HCT116 (cell line): ENCODE results near the gene SLC35G2. TPM values are rescaled to one million over a fixed set of nuclear protein-coding genes. Genes with fewer than 3 reads are reported as not detected.

Experiments
- ATAC-seq: fragments of 200-7000 bp; cut with Tn5 transposase; 2 replicates; pipeline ENCODE4 v1.9.1; 2020; ENCODE audit warnings: mild to moderate bottlenecking, moderate library complexity
- BruUV-seq: library from RNA; stranded (reverse); fragments of 400-500 nt; replicated peaks from 2 replicates; lab custom pipeline; 2021; lab: Mats Ljungman, UMichigan
- CTCF ChIA-PET: fragments of 300-600 bp; sonication (Branson Sonifier 250); formaldehyde crosslinking; loops from one replicate; lab custom pipeline; 2021; ENCODE audit warnings: antibody characterized with exemption; lab: Charles Lee
- POLR2A ChIA-PET: fragments of 300-600, 350-600 bp; sonication (Branson Sonifier 250); formaldehyde crosslinking; loops from one replicate; lab custom pipeline; 2021; ENCODE audit warnings: antibody characterized with exemption; lab: Charles Lee
- RAD21 ChIA-PET, 2 experiments: fragments of 300-600 bp; sonication (Branson Sonifier 250); formaldehyde crosslinking; loops; one replicate each; lab custom pipeline; 2023; ENCODE audit warnings: low total read pairs in 2 of 2; ENCODE audit not compliant: uncharacterized antibody in 2 of 2, unreplicated experiment in 2 of 2, low non-redundant PET in 1 of 2; lab: Charles Lee
- DNase-seq: peaks from one replicate; pipeline ENCODE4 v3.0.0-alpha.2; 2010; ENCODE audit warnings: low read depth, low spot score
- H2AFZ ChIP-seq: fragments of 200-600 bp; shearing (Covaris generic), sonication (generic); 2 replicates; pipeline ENCODE4 v1.6.1; 2017; ENCODE audit warnings: low read depth, mixed run types, mixed read lengths, antibody characterized with exemption, low read length; ENCODE audit not compliant: poor library complexity, severe bottlenecking
- H3K27ac ChIP-seq: 2 replicates; pipeline ENCODE4 v1.5.1; 2012; ENCODE audit warnings: low read depth, low read length
- H3K27me3 ChIP-seq: fragments of 200-600 bp; sonication (generic); 2 replicates; pipeline ENCODE4 v1.6.1; 2016; ENCODE audit warnings: mixed run types, low read length, mixed read lengths; ENCODE audit not compliant: insufficient read depth
- H3K36me3 ChIP-seq, 2 experiments: fragments of 200-500 bp in 1 of 2; fragments of 200-600 bp in 1 of 2; sonication (Bioruptor generic) in 1 of 2; sonication (generic) in 1 of 2; 2 replicates each; pipeline versions ENCODE4 v1.5.1 to v1.6.1; 2014 to 2016; ENCODE audit warnings: low read length in 2 of 2, inconsistent platforms in 1 of 2, mixed read lengths in 1 of 2, mixed run types in 1 of 2; ENCODE audit not compliant: insufficient read depth in 2 of 2, control insufficient read depth in 1 of 2
- H3K4me1 ChIP-seq, 2 experiments: fragments of 200-600 bp in 1 of 2; sonication (generic) in 1 of 2; 2 replicates each; pipeline versions ENCODE4 v1.5.1 to v1.6.1; 2012 to 2017; ENCODE audit warnings: low read length in 2 of 2, inconsistent platforms in 1 of 2, mild to moderate bottlenecking in 1 of 2, mixed read lengths in 1 of 2, mixed run types in 1 of 2, moderate library complexity in 1 of 2; ENCODE audit not compliant: insufficient read depth in 2 of 2, control insufficient read depth in 1 of 2
- H3K4me2 ChIP-seq: fragments of 200-600 bp; sonication (generic); 2 replicates; pipeline ENCODE4 v1.6.1; 2017; ENCODE audit warnings: mixed run types, low read length, mixed read lengths
- H3K4me3 ChIP-seq, 2 experiments: fragments of 200-600 bp in 1 of 2; sonication (generic) in 1 of 2; replicated peaks in 1 of 2; 2 replicates each; pipeline ENCODE4 v1.5.1; 2011 to 2016; ENCODE audit warnings: low read length in 2 of 2, control low read depth in 1 of 2, low read depth in 1 of 2, mild to moderate bottlenecking in 1 of 2, mixed read lengths in 1 of 2, mixed run types in 1 of 2
- H3K79me2 ChIP-seq: fragments of 200-600 bp; sonication (generic); 2 replicates; pipeline ENCODE4 v1.6.1; 2017; ENCODE audit warnings: mild to moderate bottlenecking, mixed run types, low read length, moderate library complexity, mixed read lengths; ENCODE audit not compliant: insufficient read depth
- H3K9ac ChIP-seq: fragments of 200-600 bp; sonication (generic); 2 replicates; pipeline ENCODE4 v1.6.1; 2016; ENCODE audit warnings: low read length, mixed read lengths
- H3K9me2 ChIP-seq: fragments of 200-600 bp; sonication (generic), shearing (Covaris generic); 2 replicates; pipeline ENCODE4 v1.6.1; 2017; ENCODE audit warnings: mixed run types, mild to moderate bottlenecking, moderate library complexity; ENCODE audit not compliant: insufficient read depth
- H3K9me3 ChIP-seq, 2 experiments: fragments of 200-500 bp in 1 of 2; fragments of 200-600 bp in 1 of 2; sonication (Bioruptor generic) in 1 of 2; sonication (generic) in 1 of 2; 2 replicates each; pipeline ENCODE4 v1.6.1; 2014 to 2017; ENCODE audit warnings: low read length in 2 of 2, mixed read lengths in 2 of 2, inconsistent platforms in 1 of 2, low read depth in 1 of 2, mild to moderate bottlenecking in 1 of 2, mixed run types in 1 of 2, moderate library complexity in 1 of 2; ENCODE audit not compliant: control insufficient read depth in 1 of 2, insufficient read depth in 1 of 2
- H4K20me1 ChIP-seq: fragments of 200-600 bp; sonication (generic), shearing (Covaris generic); 2 replicates; pipeline ENCODE4 v1.6.1; 2017; ENCODE audit warnings: mixed run types, mild to moderate bottlenecking, moderate library complexity; ENCODE audit not compliant: insufficient read depth
- CBX3 ChIP-seq: IDR thresholded peaks from 2 replicates; pipeline ENCODE4 v1.6.1; 2012; ENCODE audit warnings: low read depth
- EGR1 ChIP-seq: IDR thresholded peaks from 2 replicates; pipeline ENCODE4 v1.6.1; 2012; ENCODE audit warnings: low read depth
- EZH2phosphoT487 ChIP-seq: fragments of 200-600 bp; IDR thresholded peaks from 2 replicates; pipeline ENCODE4 v1.6.1; 2018; ENCODE audit warnings: antibody characterized with exemption, borderline replicate concordance
- FOSL1 ChIP-seq: IDR thresholded peaks from 2 replicates; pipeline ENCODE4 v1.6.1; 2012; ENCODE audit warnings: low read depth
- JUND ChIP-seq: IDR thresholded peaks from 2 replicates; pipeline ENCODE4 v1.6.1; 2012
- POLR2A ChIP-seq: IDR thresholded peaks from 2 replicates; pipeline ENCODE4 v1.7.0; 2011; ENCODE audit warnings: borderline replicate concordance; ENCODE audit not compliant: insufficient read depth, insufficient read length; ENCODE audit errors: extremely low read depth
- POLR2AphosphoS5 ChIP-seq: IDR thresholded peaks from 2 replicates; pipeline ENCODE4 v1.6.1; 2011; ENCODE audit warnings: mild to moderate bottlenecking, low read depth, low read length, moderate library complexity
- SIN3A ChIP-seq: IDR thresholded peaks from 2 replicates; pipeline ENCODE4 v1.6.1; 2012; ENCODE audit warnings: low read depth
- SP1 ChIP-seq: IDR thresholded peaks from 2 replicates; pipeline ENCODE4 v1.6.1; 2012; ENCODE audit warnings: low read depth
- SRF ChIP-seq: IDR thresholded peaks from 2 replicates; pipeline ENCODE4 v1.6.1; 2012; ENCODE audit warnings: low read depth
- YY1 ChIP-seq: IDR thresholded peaks from 2 replicates; pipeline ENCODE4 v1.6.1; 2011; ENCODE audit warnings: low read length, low read depth, moderate library complexity, mild to moderate bottlenecking; ENCODE audit not compliant: insufficient replicate concordance; ENCODE audit errors: extremely low read depth
- ZNF274 ChIP-seq: fragments of 200-500 bp; sonication (Bioruptor generic); IDR thresholded peaks from 2 replicates; pipeline ENCODE4 v1.6.1; 2014; ENCODE audit warnings: mild to moderate bottlenecking, low read depth, low read length, inconsistent platforms
- intact Hi-C: fragments of 100-400 bp; cut with micrococcal nuclease; formaldehyde crosslinking; loops from 2 replicates; pipeline ENCODE4 v1.10.0; 2022
- total RNA-seq: library from RNA; stranded (reverse); gene quantifications from one replicate; pipeline ENCODE4 v1.2.1, GENCODE V29; 2021; ENCODE audit not compliant: unreplicated experiment
- TF ChIP-seq, protein P1 (sequence below): IDR thresholded peaks from 2 replicates; pipeline ENCODE4 v1.6.1; 2012; ENCODE audit warnings: low read depth
- TF ChIP-seq, protein P2 (sequence below): IDR thresholded peaks from 2 replicates; pipeline ENCODE4 v1.6.1; 2012
- TF ChIP-seq, protein P3 (sequence below), 3 experiments: fragments of 200-600 bp in 1 of 3; sonication (generic) in 1 of 3; IDR thresholded peaks in 2 of 3; conservative IDR thresholded peaks in 1 of 3; 2 replicates each; pipeline ENCODE4 v1.5.1; 2012 to 2017; ENCODE audit warnings: low read depth in 2 of 3, low read length in 2 of 3, antibody characterized with exemption in 1 of 3, borderline replicate concordance in 1 of 3, control low read depth in 1 of 3, mild to moderate bottlenecking in 1 of 3, mixed read lengths in 1 of 3, mixed run types in 1 of 3, moderate library complexity in 1 of 3; ENCODE audit not compliant: insufficient read depth in 1 of 3

SLC35G2 gene
- total RNA-seq, 1 experiment from 2014 or later = 3.3 TPM

DNA sequence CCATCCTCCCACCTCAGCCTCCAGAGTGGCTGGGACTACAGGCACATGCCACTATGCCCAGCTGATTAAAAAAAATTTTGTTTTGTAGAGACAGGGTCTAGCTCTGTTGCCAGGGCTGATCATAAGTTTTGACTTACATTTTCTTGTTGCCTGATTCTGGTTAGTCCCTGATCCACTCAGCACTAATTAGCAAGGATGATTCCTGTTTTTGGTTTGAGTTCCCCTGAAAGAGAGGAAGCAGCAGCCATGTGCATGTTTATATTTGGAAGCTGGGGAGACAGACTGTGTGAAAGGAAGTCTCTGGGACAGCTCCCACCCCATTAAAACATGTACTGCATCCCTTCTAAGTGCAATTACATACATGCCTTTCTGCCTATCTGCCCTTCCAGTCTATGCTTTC is 39.5 kb downstream of the SLC35G2 start:
- Histone ChIP-seq H3K9me3 (no peaks in the 10 kb centered on the region), H3K9me2 (no peaks in the 10 kb centered on the region), H3K79me2 (peaks cover 19% of the 10 kb centered on the region), H3K4me3 (no peak overlapping the region), H3K27me3 (no peaks in the 10 kb centered on the region), H4K20me1 (no peaks in the 10 kb centered on the region), H3K4me1 (peaks cover 6 to 18% of the 10 kb centered on the region in 2 experiments; a peak in 3 of 4 replicates), H2AFZ (no peak overlapping the region), H3K9ac (no peak overlapping the region), H3K4me2 (no peak overlapping the region), H3K27ac (no peak overlapping the region), H3K36me3 (no peaks in the 10 kb centered on the region)
- POLR2A ChIA-PET = no interaction called here
- BruUV-seq = no TSS peak
- CTCF ChIA-PET = interaction anchor here (0.9 to 1.2 kb wide), 2 partner anchors 156 to 467 kb away, joined by 3 to 4 read pairs; no protein-coding TSS in a partner anchor
- no peak for TF ChIP-seq YY1
- no peak for TF ChIP-seq EGR1
- TF ChIP-seq SIN3A = no peak
- TF ChIP-seq, protein P1, sequence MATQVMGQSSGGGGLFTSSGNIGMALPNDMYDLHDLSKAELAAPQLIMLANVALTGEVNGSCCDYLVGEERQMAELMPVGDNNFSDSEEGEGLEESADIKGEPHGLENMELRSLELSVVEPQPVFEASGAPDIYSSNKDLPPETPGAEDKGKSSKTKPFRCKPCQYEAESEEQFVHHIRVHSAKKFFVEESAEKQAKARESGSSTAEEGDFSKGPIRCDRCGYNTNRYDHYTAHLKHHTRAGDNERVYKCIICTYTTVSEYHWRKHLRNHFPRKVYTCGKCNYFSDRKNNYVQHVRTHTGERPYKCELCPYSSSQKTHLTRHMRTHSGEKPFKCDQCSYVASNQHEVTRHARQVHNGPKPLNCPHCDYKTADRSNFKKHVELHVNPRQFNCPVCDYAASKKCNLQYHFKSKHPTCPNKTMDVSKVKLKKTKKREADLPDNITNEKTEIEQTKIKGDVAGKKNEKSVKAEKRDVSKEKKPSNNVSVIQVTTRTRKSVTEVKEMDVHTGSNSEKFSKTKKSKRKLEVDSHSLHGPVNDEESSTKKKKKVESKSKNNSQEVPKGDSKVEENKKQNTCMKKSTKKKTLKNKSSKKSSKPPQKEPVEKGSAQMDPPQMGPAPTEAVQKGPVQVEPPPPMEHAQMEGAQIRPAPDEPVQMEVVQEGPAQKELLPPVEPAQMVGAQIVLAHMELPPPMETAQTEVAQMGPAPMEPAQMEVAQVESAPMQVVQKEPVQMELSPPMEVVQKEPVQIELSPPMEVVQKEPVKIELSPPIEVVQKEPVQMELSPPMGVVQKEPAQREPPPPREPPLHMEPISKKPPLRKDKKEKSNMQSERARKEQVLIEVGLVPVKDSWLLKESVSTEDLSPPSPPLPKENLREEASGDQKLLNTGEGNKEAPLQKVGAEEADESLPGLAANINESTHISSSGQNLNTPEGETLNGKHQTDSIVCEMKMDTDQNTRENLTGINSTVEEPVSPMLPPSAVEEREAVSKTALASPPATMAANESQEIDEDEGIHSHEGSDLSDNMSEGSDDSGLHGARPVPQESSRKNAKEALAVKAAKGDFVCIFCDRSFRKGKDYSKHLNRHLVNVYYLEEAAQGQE = no peak
- TF ChIP-seq, protein P2, sequence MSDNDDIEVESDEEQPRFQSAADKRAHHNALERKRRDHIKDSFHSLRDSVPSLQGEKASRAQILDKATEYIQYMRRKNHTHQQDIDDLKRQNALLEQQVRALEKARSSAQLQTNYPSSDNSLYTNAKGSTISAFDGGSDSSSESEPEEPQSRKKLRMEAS = no peak
- TF ChIP-seq FOSL1 = no peak
- TF ChIP-seq, protein P3, sequence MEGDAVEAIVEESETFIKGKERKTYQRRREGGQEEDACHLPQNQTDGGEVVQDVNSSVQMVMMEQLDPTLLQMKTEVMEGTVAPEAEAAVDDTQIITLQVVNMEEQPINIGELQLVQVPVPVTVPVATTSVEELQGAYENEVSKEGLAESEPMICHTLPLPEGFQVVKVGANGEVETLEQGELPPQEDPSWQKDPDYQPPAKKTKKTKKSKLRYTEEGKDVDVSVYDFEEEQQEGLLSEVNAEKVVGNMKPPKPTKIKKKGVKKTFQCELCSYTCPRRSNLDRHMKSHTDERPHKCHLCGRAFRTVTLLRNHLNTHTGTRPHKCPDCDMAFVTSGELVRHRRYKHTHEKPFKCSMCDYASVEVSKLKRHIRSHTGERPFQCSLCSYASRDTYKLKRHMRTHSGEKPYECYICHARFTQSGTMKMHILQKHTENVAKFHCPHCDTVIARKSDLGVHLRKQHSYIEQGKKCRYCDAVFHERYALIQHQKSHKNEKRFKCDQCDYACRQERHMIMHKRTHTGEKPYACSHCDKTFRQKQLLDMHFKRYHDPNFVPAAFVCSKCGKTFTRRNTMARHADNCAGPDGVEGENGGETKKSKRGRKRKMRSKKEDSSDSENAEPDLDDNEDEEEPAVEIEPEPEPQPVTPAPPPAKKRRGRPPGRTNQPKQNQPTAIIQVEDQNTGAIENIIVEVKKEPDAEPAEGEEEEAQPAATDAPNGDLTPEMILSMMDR (IDR thresholded peaks at IDR 0.05 in 2 of 3, conservative IDR thresholded peaks at IDR 0.05 in 1 of 3; ENCODE audit: borderline replicate concordance in 1 of 3, insufficient read depth in 1 of 3, low read depth in 2 of 3, low read length in 2 of 3) = no peak
- TF ChIP-seq ZNF274 = no peak
- no peak for TF ChIP-seq SP1
- TF ChIP-seq SRF = no peak
- no peak for TF ChIP-seq POLR2AphosphoS5
- no peak for TF ChIP-seq POLR2A
- TF ChIP-seq EZH2phosphoT487 = no peak
- no peak for TF ChIP-seq JUND
- TF ChIP-seq CBX3 = no peak
- DNase-seq (no peak), ATAC-seq (no peak)
- RAD21 ChIA-PET = no interaction called here
- intact Hi-C loops = no loop called here
